ENCODE measurements around the gene BCL11A.
A peak's percentile ranks its signal among the peaks of the same experiment; 100 is the strongest.

Gene BCL11A

DNA sequence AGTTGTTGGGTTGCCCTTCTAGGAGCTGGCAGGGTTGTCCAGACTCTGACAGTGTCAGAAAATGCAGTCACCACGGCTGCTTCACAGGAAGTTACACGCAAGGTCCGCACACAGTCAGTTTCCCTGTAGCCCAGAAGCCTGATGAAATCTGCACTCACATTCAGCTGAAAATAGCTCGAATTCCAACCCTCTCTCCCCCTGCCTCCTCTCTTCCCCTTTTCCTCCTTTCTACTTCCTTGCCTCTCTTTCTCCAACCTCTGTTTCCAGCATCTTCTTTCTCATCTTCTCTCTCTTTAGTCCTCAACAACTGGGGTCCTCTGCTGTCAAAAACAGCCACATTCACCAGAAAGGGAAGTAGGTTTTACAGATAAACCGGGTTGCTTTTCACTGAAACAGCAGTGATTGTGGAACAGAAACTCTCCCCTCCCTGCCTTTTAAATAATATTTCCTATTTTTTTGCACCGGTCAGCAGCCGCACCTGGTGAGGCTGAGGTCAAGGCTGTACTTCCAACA is 69.3 kb downstream of the BCL11A start:
- no peak for DNase-seq (ENCODE audit: low spot score)

DNA sequence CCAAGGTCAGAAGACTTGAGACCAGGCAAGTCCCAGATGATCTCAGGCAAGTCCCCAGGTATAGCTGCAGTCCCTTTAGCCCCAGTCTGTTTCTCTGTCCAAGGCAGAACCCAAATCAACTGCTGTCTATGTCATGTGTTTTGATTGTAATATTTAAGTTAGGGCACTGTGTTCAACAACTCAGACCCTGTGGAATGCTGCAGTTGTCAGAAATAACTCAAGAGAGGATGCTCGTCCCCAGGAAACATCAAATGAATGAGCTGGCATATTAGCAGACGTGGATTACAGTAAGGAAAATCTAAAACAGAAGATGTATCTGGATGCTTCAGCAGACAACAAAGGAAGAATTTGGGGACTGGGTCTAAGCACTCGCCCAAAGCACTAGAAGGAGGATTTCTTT is 70.1 kb downstream of the BCL11A start:
- DNase-seq (ENCODE audit: low spot score): no peak

DNA sequence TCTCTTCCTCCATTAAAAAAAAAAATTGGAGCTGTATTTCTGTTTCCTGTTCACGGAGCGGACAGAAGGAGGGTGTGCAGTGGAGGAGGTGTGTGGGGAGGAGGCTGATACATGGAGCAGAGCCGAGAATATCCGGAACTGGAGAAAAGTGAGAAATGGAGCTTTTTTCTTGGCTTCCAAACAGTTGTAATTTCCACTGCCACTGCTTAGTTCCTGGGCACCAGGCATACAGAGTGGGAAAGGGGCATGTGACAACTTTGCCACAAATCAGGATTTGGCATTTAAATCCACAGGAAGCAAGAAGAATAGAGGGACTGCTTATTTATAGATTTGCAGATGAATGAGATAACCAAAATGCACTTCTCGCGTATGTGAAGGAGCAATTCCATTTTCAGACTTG is 71.2 kb downstream of the BCL11A start:
- DNase-seq (ENCODE audit: low spot score): no peak

DNA sequence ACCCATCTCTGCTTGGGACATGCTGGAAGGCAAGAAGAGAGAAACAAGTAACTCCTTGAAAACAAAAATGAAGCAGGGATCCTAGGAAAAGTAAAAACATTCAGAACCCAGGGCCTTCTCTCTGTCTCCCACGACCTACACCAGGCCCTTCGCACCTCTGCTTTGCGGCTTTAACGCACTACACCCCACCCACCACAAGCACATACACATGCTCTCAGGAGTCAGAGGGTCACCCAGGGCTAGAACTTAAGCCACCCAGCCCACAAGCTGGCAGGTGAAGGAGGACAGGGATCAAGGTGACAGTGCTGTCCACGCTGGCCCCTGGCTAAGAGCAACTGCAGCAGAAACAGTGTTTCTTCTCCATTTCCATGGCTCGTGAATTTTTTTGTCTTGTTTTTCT is 72.2 kb downstream of the BCL11A start:
- no peak for DNase-seq (ENCODE audit: low spot score)

DNA sequence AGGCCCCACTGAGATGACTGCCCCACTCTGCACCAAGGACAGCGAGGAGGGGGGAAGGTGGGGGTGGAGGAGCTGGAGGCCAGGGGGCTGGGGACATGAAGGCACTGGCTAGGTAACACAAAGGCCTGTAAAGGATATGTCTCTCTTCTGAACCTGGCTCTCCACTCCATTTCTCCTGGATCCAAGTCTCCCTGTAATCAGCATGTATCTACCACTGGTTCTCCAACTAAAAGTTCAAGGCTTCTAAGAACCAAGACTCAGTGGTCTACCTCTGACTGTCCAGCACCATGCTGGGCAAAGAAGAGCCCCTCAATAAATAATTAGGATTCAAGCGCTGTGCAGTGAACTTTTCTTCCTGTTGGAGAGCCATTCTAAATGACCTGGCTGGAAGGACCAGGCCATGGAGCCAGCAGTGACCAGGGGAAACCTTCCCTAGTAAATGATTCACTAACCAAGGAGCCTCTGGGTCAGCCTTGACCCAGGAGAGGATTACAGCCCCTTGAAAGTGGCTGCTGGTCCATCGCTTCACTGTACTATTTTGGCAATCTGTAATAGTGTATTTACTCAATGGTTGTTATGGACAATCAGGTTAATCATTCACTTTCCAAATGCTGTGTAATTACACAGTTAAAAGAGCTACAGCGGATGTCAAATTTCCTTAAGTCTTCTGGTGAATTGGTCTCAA is 73.2 kb downstream of the BCL11A start:
- DNase-seq (ENCODE audit: low spot score): peak; percentile 17

DNA sequence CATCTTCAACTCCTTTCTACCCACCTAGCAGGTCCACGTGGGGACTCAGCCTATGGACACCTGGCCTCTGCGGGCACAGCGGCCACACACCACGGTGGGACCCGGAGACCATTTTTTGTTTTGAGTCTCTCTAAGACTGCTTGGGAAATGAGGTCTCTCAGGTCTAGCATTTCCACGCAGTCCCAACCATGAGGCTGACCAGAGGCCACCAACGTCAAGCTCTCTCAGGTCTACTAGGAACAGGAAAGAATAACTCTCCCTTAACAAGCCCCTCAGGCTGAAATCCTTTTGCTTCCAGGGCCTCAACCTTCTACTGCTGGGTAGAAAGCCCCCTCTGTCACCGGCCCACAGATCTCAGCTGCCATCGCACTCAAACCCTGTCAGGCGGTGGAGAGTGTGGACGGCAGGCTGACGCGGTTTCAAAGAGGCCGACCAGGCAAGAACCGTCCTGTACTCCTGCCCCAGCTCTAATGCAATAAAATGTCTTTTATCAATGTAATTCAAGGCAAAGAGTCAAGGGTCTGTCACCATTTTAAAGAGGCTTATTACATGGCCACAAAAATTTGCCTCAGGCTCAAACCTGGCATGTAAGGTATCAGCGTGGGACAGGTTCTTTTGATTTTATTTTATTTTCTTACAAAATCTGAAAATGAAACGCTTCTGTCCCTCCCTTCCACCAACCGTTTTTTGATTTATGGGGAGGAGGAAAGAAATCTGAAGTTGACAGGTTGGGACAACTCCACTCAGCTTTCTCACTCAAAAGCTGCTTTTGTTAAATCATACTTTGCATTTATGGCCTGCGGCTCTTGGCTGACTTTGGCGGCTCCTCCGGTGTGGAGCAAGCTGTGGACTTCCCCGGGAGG is 74.0 kb downstream of the BCL11A start:
- DNase-seq (ENCODE audit: low spot score): no peak

DNA sequence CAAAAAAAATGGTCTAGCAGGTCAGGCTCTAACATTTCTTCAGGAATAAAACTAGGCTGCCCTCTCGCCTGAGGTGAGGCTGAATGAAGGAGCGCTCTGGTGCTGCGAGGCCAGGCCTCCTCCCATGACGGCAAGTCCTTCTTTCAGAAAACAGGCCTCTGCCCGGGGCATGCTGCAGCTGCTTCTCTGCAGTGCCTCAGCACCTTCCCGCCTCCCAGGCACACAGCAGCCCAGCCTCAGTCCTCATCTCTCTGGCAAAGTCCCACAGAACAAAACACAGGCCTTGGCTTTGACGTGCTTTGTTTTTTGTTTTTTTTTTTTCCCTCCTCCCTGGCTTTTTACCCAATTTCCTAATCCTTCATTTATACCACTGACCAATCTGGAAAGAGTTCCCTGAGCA is 74.8 kb downstream of the BCL11A start:
- no peak for DNase-seq (ENCODE audit: low spot score)

DNA sequence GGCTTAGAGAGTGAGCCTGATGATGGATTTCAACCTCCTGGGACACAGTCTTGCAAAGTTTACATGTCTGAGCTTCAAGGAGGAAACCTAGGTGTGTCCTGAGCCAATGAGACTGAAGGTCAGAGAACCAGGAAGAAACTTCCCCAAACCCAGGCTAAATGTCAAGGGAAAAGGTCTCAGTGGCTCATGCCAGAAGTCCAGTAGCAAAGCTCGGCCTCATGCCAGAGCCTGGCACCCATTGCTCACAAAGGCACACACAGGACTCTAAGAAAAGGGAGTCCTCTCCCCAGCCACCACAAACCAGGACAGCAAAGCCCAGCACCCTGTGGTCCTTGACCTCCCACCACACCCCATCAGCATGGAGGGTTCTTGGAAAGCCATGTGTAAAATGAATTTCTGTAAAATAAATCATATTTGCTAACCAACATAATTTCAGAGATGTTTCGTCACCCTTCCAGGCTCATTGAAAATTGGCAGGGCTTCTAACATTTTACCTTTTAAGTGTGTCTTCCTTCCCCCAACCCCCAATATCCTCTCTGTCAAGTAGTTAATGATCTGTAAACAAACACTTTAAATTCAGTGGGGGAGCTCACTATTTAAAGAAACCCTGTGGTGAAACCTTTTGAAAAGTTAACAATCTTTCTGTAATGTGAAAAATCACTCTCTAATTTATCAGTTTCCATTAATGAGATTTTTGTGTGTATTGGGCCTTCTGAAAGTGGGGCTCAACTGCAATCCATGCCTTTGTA is 77.1 kb downstream of the BCL11A start:
- DNase-seq (ENCODE audit: low spot score): no peak

DNA sequence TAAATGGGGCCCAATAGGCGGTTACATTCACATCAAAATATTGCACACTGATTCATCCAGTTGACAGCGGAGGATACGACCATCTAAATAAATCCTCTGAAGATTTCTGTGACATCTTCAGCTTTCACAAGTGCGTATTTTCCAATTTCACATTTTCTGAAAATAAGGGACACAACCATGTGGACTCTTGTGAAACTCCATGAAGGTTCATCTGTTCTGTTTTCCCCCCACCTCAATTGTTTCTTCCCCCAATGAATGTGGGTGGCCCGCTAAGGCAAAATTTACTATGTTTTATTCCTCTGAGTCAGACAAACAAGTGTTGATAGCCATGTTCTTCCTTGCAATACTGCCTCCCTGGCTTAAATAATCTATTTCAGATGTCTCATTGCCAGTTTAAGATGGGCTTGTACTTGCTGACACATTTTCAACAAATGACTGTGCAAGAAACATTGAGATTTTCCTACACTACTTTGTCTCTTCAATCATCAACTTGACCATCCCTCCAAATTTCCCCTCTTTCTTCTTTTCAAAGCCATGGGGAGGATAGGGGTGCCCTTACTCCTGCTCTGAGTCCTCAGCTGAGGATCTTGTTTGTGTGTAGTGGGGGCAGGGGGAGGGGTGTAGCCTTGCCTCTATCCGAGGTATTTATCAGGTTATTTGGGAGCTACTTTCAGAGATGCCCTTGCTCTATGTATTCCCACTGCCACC is 78.2 kb downstream of the BCL11A start:
- no peak for DNase-seq (ENCODE audit: low spot score)

DNA sequence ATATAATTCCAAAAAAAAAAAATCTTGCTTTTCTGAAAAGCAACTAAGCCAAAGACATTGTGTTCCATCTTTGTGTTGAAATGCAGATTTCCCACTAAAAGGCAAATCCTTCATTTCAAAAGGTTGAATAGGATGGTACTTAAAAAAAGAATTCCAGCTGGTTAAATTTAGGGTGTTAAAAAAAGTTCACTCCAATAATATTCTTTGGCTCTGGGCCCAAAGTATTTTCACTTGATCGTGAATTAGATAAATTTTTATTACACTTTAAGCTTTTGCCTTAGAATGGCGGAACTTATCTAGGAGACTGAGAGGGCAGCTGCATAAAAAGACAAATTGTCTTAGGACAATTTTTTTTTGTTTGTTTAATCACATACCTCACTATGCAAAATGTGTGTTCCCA is 79.2 kb downstream of the BCL11A start:
- no peak for DNase-seq (ENCODE audit: low spot score)

DNA sequence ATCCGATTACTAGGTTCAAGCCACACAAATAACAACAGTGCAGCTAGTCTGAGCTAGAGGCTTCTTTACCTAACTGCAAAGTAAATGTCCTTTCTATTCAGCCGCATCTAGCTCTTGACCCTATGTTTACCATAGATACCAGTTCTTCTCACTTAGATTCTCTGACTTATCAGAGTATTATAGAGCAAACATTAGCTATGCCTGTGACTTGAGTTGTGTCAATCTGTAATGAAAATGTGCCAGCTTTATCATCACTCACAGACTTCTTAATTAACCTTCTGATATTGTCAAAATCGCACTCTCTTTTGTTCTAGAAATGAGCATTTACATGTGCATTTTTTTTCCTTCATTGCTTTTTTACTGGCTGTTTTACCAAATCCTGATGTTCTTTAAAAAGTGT is 79.9 kb downstream of the BCL11A start:
- no peak for DNase-seq (ENCODE audit: low spot score)

DNA sequence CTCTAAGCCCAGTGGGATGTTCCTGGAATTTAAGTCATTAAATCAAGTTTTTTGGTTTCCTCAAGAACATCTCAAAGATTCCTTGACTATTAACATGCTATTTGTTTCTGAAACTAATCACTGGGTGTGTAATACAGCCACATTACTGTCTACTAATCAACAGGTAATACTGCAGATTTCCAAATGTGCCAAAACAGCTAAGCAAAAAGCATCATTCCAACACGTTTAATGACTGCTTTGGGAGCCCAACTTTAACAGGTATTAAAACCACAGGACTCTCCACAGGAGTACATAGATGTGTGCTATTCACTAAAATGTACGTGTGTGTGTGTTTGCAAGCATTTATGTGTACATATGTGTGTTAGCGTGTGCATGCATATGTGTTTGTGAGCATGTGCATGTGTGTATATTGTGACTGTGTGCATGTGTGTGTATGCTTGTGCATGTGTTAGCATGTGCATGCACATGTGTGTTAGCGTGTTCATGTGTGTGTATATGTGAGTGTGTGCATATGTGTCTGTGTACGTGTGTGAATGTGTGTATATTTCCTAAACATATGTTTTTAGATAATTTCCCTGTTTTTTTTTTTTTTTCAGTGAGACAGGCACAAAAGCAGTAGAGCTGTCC is 80.7 kb downstream of the BCL11A start:
- DNase-seq (ENCODE audit: low spot score): no peak

DNA sequence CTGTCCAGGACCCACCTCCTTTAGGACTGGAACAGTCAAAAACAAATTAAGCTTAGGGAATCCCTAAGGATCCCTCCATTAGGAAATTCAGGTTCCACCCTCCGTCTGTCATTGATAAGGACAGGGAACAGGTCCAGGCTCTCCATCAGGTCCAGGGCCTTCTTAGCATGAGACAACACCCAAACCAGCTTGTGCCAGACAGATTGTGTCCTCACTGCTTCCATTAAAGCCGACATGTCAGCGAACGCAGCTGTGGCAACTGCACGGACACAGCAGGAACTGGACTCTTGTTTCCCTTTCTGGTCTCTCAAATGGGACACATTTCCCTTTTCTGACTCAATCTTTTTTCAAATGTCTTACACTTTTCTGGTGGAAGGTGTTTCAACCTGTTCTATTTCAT is 81.4 kb downstream of the BCL11A start:
- no peak for DNase-seq (ENCODE audit: low spot score)

DNA sequence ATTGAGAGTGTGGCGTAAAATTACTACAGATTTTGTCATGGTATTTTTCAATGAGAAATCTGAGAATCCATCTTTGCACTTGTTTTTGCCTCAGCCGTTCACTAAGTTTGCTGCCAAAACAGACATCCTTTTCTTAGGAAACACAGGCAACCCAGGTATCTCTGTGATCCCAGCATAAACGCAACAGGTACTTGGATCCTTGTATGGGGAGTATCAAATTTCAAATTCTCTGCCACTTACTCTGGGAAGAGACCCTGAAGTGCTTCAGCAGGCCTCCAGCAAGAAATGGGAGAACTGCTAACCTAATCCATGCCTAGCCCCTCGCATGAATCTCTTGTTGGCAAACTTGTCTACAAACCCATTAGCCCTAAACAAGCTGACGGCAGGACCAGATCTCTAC is 83.1 kb downstream of the BCL11A start:
- DNase-seq (ENCODE audit: low spot score): no peak

DNA sequence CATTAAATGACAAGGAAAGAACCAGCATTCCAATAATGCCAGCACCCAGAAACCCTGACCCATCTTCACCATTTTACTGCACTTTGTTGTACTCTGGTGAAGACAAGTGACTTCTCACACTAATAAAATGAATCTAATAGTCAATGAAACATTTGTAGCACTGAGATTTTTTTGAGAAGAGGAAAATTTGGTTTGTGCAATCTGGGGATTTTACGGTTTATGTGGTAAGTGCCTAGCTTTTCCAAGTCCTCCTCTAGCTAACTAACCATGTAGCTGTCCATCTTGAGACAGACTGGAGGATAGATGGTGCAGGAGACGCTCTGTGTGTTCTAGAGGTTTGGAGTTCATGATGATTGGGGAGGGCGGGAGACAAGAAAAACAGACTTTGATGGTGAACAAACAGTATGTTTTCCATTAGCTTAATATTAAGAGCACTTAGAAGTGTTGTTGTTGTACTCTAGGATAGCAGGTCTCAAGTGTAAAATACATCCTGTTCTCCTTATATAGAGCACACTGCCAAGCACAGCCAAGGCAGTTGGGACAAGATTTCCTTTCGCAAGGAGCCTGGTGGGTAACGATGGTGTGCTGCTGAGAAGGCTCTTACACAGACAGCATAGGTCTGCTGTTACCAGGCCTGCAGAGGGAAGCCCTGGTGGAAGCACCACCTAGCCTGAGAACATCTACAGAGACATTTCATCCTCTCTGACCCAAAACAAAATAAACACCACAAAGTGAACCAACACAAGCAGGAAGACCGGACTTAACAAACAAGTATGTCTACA is 83.7 kb downstream of the BCL11A start:
- no peak for DNase-seq (ENCODE audit: low spot score)

DNA sequence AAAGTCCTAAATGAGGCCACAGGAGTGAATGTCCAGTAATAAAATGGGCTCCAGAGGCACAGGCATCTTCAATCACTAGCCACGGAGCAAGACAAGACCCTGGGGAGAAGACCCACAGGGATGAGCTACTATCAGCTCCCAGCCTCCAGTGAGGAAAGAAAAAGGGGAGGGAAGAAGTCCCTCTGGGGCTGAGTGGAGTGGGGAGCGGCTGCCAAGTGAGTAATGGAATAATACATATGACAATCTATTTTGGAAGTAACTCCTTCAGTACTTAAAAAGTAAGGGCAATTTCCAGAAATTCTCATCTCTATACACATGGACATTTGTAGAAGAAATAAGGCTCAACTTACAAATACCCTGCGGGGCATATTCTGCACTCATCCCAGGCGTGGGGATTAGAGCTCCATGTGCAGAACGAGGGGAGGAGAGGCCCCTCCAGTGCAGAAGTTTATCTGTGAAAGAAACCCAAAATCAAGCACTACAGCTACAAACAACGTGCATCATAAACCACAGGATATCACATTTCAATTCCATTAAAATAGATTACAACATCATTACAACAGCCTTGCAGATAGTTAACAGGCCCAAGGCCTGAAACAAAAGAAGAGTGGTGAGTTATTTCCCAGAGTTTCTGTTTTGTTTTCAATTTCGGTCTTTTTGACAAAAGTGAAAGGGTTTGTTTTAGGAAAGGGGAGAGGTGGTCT is 84.9 kb downstream of the BCL11A start:
- peak; percentile 12 for DNase-seq (ENCODE audit: low spot score)

DNA sequence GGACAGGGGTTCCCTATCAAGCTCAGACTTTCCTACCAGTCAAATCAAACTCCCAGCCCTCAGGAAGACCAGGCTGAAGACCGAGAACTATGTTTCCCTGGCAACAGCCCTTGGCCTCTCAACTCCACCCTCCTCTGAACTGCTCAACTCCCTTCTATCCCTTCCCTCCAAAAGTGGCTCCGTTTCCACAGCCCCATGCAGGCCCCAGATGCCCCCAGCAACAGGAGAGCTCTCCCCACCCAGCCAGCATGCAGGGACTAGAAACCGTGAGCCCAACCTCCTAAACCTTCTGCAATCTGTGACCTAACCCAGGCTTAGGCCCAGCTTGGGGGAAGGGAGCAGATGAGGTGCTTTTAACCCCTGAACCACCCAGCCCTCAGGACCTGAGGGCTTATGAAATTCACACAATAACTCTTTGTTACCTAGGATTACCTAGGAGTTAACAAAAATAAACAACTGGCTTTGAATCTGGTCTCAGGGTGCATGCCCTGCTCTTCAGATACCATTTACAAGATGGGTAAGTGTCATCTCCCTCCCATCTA is 87.2 kb downstream of the BCL11A start:
- DNase-seq (ENCODE audit: low spot score): no peak

DNA sequence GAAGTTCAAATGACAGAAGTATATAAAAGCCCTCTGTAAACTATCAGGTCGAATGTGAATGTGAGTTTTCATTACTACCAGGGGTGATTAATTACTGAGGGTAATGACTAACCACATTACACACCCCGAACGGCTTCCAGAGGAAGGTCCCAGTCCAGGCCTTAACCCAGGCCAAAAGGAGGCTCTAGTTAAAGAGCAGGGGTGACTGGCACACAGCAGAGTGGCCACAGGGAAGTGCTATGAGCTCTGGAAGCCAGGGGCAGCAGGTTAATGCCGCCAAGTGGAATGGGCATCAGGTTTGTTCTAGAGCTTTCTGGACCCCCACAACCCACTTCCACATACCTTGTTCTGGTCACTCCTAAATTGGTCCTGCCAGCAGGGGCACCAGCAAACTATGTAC is 87.7 kb downstream of the BCL11A start:
- no peak for DNase-seq (ENCODE audit: low spot score)

DNA sequence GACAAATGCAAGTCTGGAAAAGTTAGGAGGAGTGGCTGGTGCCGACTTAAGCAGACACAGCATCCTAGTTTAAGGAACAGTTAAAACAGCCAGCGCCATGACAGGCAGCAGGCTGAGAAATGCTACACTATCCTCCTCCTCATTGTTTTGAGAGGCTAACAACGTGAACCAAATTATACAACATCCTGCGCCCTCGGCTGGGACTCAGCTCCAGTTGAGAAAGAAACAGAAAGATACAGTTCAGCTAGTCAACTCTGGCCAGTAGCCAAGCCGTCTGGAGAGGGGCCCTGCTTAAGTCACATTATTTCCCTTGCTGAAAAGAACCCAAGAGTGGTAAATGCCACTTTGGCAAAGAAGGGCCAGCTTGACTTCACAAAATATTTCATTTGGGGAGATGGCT is 90.2 kb downstream of the BCL11A start:
- no peak for DNase-seq (ENCODE audit: low spot score)

All from SW480 (cell line).